HepG2 (cell line): ENCODE results near the gene METTL13. TPM values are rescaled to one million over a fixed set of nuclear protein-coding genes. Genes with fewer than 3 reads are reported as not detected.
A peak's percentile ranks its signal among the peaks of the same experiment; 100 is the strongest.

Source experiments
- ARHGAP35 ChIP-seq: sonication (generic); formaldehyde crosslinking; IDR thresholded peaks from 2 replicates; pipeline ENCODE4 v1.9.0; 2022; ENCODE audit warnings: mild to moderate bottlenecking, inconsistent platforms, moderate library complexity, missing genetic modification reagents, borderline replicate concordance
- CBX2 ChIP-seq, 2 experiments: fragments of 200-600 bp in 1 of 2; sonication (generic); formaldehyde crosslinking in 1 of 2; IDR thresholded peaks; 2 replicates each; pipeline versions ENCODE4 v1.7.0 to v1.8.1; 2018 to 2022; ENCODE audit warnings: low read depth in 2 of 2, low read length in 1 of 2, mild to moderate bottlenecking in 1 of 2, missing genetic modification reagents in 1 of 2
- CENPX ChIP-seq: sonication (generic); formaldehyde crosslinking; IDR thresholded peaks from 2 replicates; pipeline ENCODE4 v1.9.0; 2021; ENCODE audit warnings: mild to moderate bottlenecking, missing genetic modification reagents, moderate library complexity
- DNMT1 ChIP-seq: sonication (generic); formaldehyde crosslinking; IDR thresholded peaks from 2 replicates; pipeline ENCODE4 v1.5.1; 2020; ENCODE audit warnings: mild to moderate bottlenecking, missing genetic modification reagents
- EHMT2 ChIP-seq: fragments of 200-600 bp; sonication (generic); IDR thresholded peaks from 2 replicates; pipeline ENCODE4 v1.7.0; 2017; ENCODE audit warnings: antibody characterized with exemption, low read depth, low read length, borderline replicate concordance
- FOXM1 ChIP-seq: sonication (generic); formaldehyde crosslinking; IDR thresholded peaks from 2 replicates; pipeline ENCODE4 v1.5.0; 2020; ENCODE audit warnings: missing genetic modification reagents
- GABPA ChIP-seq, 2 experiments: IDR thresholded peaks; 2 replicates each; pipeline ENCODE4 v1.6.1; 2011 to 2016; ENCODE audit warnings: low read depth in 2 of 2, low read length in 1 of 2, missing biosample characterization in 1 of 2, missing genetic modification characterization in 1 of 2
- HNF4A ChIP-seq: sonication (generic); formaldehyde crosslinking; IDR thresholded peaks from 2 replicates; pipeline ENCODE4 v1.4.0; 2020; ENCODE audit warnings: missing genetic modification reagents
- IRX3 ChIP-seq: sonication (generic); formaldehyde crosslinking; IDR thresholded peaks from 2 replicates; pipeline ENCODE4 v1.8.1; 2023; ENCODE audit warnings: mild to moderate bottlenecking, low read depth, missing genetic modification reagents, borderline replicate concordance
- MED1 ChIP-seq: sonication (generic); formaldehyde crosslinking; IDR thresholded peaks from 2 replicates; pipeline ENCODE4 v1.4.0; 2020; ENCODE audit warnings: missing genetic modification reagents
- MYC ChIP-seq: sonication (generic); formaldehyde crosslinking; IDR thresholded peaks from 2 replicates; pipeline ENCODE4 v1.9.0; 2021; ENCODE audit warnings: missing genetic modification reagents, borderline replicate concordance
- RFX5 ChIP-seq: IDR thresholded peaks from 2 replicates; pipeline ENCODE4 v1.6.1; 2011; ENCODE audit warnings: low read depth, low read length, improper control_type of control experiment
- RNF2 ChIP-seq: fragments of 450-650 bp; conservative IDR thresholded peaks from 2 replicates; pipeline ENCODE4 v1.6.1; 2016; ENCODE audit warnings: low read depth
- SMAD3 ChIP-seq: sonication (generic); formaldehyde crosslinking; IDR thresholded peaks from 2 replicates; pipeline ENCODE4 v1.4.0; 2020; ENCODE audit warnings: missing genetic modification reagents
- SRSF1 ChIP-seq: fragments of 200-400 bp; formaldehyde crosslinking; optimal IDR thresholded peaks from 2 replicates; pipeline ENCODE3; 2017; ENCODE audit warnings: mild to moderate bottlenecking, low read depth, low read length, moderate library complexity
- ZNF24 ChIP-seq: fragments of 450-650 bp; IDR thresholded peaks from 2 replicates; pipeline ENCODE4 v1.6.1; 2017; ENCODE audit warnings: antibody characterized with exemption, mild to moderate bottlenecking
- ZNF564 ChIP-seq: sonication (generic); formaldehyde crosslinking; IDR thresholded peaks from 2 replicates; pipeline ENCODE4 v1.8.1; 2023; ENCODE audit warnings: mild to moderate bottlenecking, missing genetic modification reagents
- ZNF775 ChIP-seq: sonication (generic); formaldehyde crosslinking; IDR thresholded peaks from 2 replicates; pipeline ENCODE4 v1.4.0; 2020; ENCODE audit warnings: missing genetic modification reagents, mild to moderate bottlenecking, moderate library complexity, borderline replicate concordance
- ZNF780A ChIP-seq: sonication (generic); formaldehyde crosslinking; IDR thresholded peaks from 2 replicates; pipeline ENCODE4 v1.8.0; 2022; ENCODE audit warnings: mild to moderate bottlenecking, missing genetic modification reagents, moderate library complexity
- polyA plus RNA-seq, 8 experiments: library from polyadenylated mRNA; depleted of rRNA in 3 of 8; stranded (reverse) in 7 of 8; unstranded in 1 of 8; fragments of >200 nt; fragmentation: Illumina TruSeq in 4 of 8; extraction: Trizol in 4 of 8; gene quantifications; 2 replicates each; pipeline versions ENCODE4 v1.2.1 to v1.2.3, GENCODE V29; 2011 to 2016; ENCODE audit warnings: low read depth in 4 of 8, missing spikeins in 1 of 8, mixed read lengths in 1 of 8; ENCODE audit not compliant: insufficient read depth in 1 of 8
- total RNA-seq, 5 experiments: library from RNA; depleted of rRNA; stranded (reverse); fragments of >200 nt; fragmentation: Illumina TruSeq; extraction: Trizol; gene quantifications; 2 replicates each; pipeline ENCODE4 v1.2.3, GENCODE V29; 2016; ENCODE audit warnings: low read depth in 1 of 5
- TF ChIP-seq, protein P1 (sequence below), 2 experiments: sonication (generic) in 1 of 2; formaldehyde crosslinking in 1 of 2; IDR thresholded peaks; 2 replicates each; pipeline versions ENCODE4 v1.6.1 to v1.9.0; 2014 to 2022; ENCODE audit warnings: antibody characterized with exemption in 1 of 2, borderline replicate concordance in 1 of 2, inconsistent platforms in 1 of 2, low read depth in 1 of 2, missing genetic modification reagents in 1 of 2
- TF ChIP-seq, protein P2 (sequence below), 2 experiments: sonication (generic) in 1 of 2; formaldehyde crosslinking in 1 of 2; IDR thresholded peaks; 2 replicates each; pipeline versions ENCODE4 v1.5.1 to v1.6.1; 2011 to 2020; ENCODE audit warnings: borderline replicate concordance in 1 of 2, low read depth in 1 of 2, low read length in 1 of 2, mild to moderate bottlenecking in 1 of 2, missing genetic modification reagents in 1 of 2, moderate library complexity in 1 of 2

Gene METTL13
- total and polyA plus RNA-seq, 2 of the 13 experiments (the other 11 are each of a cell fraction or from before 2014, with no cell fraction given): 18.6 to 22.8 TPM

DNA sequence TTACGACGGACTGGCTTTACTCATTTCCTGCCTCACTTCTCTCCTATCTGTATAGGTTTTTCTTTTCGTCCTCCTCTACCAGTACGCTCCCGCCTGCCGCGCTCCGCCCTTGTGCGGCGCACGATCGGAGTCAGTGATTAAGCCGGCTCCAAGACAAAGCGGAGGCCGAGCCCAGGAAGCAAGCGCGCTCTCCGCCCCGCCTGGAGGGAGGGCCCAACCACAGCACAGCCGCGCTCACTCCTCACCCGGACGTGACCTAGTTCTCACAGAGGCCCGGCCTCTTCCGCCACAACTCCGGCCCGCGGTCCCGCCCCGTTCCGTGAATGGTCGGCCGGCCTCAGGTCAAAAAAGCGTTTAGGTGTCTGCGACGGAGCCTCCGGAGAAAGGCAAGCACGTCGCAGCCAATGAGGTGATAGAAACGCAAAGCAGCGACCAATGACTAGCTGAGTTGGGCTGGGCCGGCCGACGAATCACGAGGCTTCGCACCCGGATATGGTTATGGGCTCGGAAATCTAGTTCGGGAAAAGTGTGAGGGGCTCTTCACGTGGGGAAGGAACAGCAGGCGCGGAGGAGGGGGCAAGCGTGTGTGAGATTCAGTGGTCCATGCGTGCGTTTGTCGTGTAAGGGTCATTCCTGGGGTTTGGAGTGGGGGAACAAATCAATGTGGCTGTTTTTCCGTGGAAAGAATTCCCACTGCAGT, at the start of gene METTL13 (continued):
- TF ChIP-seq, protein P1, sequence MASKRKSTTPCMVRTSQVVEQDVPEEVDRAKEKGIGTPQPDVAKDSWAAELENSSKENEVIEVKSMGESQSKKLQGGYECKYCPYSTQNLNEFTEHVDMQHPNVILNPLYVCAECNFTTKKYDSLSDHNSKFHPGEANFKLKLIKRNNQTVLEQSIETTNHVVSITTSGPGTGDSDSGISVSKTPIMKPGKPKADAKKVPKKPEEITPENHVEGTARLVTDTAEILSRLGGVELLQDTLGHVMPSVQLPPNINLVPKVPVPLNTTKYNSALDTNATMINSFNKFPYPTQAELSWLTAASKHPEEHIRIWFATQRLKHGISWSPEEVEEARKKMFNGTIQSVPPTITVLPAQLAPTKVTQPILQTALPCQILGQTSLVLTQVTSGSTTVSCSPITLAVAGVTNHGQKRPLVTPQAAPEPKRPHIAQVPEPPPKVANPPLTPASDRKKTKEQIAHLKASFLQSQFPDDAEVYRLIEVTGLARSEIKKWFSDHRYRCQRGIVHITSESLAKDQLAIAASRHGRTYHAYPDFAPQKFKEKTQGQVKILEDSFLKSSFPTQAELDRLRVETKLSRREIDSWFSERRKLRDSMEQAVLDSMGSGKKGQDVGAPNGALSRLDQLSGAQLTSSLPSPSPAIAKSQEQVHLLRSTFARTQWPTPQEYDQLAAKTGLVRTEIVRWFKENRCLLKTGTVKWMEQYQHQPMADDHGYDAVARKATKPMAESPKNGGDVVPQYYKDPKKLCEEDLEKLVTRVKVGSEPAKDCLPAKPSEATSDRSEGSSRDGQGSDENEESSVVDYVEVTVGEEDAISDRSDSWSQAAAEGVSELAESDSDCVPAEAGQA (IDR thresholded peaks at IDR 0.05; ENCODE audit: low read depth): no peak; the same call in 1 of the 2 replicates
- TF ChIP-seq, protein P1 (CRISPR knock-in tag; IDR thresholded peaks at IDR 0.05; ENCODE audit: borderline replicate concordance): no peak
- TF ChIP-seq DNMT1 (CRISPR knock-in tag): no peak
- TF ChIP-seq MED1: peak; percentile 29; the same call in 1 of the 2 replicates
- peak; percentile 71 for TF ChIP-seq SRSF1
- peak; percentile 79 for TF ChIP-seq RFX5
- TF ChIP-seq ZNF24: no peak
- peak; percentile 39; the same call in 1 of the 2 replicates for TF ChIP-seq RNF2
- TF ChIP-seq GABPA (IDR thresholded peaks at IDR 0.05; ENCODE audit: low read depth, low read length): peak; percentile 82
- peak; percentile 96 for TF ChIP-seq GABPA (CRISPR knock-in tag; IDR thresholded peaks at IDR 0.05; ENCODE audit: low read depth)
- TF ChIP-seq EHMT2: no peak
- TF ChIP-seq, protein P2, sequence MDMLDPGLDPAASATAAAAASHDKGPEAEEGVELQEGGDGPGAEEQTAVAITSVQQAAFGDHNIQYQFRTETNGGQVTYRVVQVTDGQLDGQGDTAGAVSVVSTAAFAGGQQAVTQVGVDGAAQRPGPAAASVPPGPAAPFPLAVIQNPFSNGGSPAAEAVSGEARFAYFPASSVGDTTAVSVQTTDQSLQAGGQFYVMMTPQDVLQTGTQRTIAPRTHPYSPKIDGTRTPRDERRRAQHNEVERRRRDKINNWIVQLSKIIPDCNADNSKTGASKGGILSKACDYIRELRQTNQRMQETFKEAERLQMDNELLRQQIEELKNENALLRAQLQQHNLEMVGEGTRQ (IDR thresholded peaks at IDR 0.05; ENCODE audit: low read depth, low read length): no peak
- TF ChIP-seq, protein P2 (CRISPR knock-in tag; IDR thresholded peaks at IDR 0.05; ENCODE audit: borderline replicate concordance): peak; percentile 71; the same call in 1 of the 2 replicates
- TF ChIP-seq MYC (CRISPR knock-in tag): peak; percentile 56; the same call in 1 of the 2 replicates
- TF ChIP-seq FOXM1 (CRISPR knock-in tag): 0 out of 2 replicates have a peak, but pooled peaks have one; percentile 15
- no peak for TF ChIP-seq IRX3 (CRISPR knock-in tag)
- TF ChIP-seq HNF4A: no peak
- TF ChIP-seq SMAD3: peak; percentile 55
- no peak for TF ChIP-seq ZNF780A (CRISPR knock-in tag)
- no peak for TF ChIP-seq ARHGAP35 (CRISPR knock-in tag)
- TF ChIP-seq ZNF775: no peak; the same call in 1 of the 2 replicates
- TF ChIP-seq CBX2 (IDR thresholded peaks at IDR 0.05; ENCODE audit: low read depth, low read length): no peak
- no peak for TF ChIP-seq CBX2 (CRISPR knock-in tag; IDR thresholded peaks at IDR 0.05; ENCODE audit: low read depth)
- no peak for TF ChIP-seq CENPX (CRISPR knock-in tag)
- 0 out of 2 replicates have a peak, but pooled peaks have one; percentile 55 for TF ChIP-seq ZNF564
